Cerebellar nuclear complex (tissue), 1 donor: ENCODE results near the gene EDIL3.
"Not testable (repeated sequence)": the region's sequence is repeated elsewhere in the genome, so short reads cannot be mapped to it uniquely, and the experiment has no call there.

Experiments
- DNase-seq, 2 experiments: peaks; one replicate each; lab custom pipeline; 2025; lab: John Stamatoyannopoulos, UW

EDIL3 gene

DNA sequence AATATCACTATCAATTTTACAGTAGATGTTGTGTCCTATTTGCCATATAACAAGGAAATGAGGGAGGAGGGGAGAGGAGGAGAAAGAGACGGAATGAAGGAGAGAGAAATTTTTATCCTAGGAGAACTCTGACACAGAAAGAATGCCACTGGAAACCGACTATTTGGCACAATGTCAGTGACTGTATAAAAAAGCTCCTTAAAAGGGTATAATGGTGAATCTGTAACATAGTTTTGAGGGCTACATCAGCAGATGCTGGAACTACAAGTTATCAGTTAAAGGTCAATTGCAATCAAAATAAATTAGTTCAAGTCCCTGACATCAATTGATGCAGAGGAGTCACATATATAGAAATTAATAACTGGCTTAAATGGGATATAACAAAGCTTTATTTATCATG is 5.7 kb downstream of the EDIL3 start:
- no peak for DNase-seq

DNA sequence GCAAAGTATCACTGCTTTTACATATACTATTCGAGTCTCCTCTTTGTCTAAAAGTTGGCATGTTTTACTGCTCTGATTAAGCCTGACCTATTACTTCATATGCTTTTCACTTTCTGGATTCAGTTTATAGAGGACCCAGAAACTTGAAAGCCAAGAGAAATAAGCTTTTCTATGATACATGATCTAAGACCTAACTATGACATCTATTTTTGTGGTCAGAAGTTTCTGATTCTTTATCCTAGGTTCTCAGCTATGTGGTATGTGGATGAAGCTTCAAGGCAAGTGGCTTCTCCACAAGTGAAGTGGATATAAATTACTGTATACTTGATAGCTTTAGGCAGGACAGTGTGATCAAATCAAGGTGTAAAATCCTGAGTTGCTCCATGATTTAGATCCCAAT is 6.3 kb downstream of the EDIL3 start:
- DNase-seq, result no peak

DNA sequence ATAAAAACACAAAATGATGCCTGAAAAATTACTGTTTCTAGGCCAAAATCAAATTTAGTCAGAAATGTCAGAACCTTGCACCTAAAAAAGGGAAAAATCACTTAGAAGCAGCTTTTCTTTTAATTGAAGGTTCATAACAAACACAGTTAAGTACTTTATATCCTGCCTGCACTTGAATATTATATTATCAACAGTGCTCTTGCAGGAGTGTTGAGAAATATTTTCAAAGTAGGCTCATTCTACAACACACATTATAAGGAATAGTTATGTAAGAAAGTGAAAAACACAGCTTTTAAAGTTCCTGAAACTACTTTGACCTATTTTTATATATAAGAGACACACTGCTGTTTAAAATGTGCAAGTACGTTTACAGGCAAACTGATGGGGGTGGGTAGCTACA is 8.3 kb downstream of the EDIL3 start:
- no peak for DNase-seq

DNA sequence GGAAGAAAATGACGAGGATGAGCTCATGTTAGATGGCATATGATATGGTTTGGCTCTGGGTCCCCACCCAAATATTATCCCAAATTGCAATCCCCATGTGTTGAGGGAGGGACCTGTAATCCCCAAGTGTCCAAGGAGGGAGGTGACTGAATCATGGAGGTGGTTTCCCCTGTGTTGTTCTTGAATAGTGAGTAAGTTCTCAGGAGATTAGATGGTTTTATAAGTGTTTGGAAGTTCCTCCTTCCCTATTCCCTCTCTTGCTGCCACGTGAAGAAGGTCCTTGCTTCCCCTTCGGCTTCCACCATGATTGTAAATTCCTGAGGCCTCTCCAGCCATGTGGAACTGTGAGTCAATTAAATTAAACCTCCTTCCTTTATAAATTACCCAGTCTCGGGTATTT is 10.1 kb downstream of the EDIL3 start:
- no peak for DNase-seq

DNA sequence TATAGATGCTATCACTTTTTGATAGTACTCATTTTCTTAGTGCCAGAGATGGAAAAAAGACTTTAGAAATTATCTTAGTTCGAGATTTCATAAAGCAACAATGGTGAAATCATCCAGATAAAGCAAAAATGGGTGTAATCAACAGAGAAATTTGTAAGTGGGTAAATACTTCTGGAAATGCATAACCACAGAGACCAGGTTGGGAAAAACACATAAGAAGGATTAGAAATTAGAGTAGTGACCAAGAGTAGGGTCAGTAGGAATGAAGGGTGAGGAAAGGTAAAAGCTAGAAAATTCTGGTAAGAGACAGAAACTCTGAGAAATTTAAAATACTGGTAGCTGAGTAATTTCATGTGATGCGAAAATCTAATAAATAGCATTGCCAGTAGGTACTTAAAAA is 11.2 kb downstream of the EDIL3 start:
- DNase-seq, result no peak

DNA sequence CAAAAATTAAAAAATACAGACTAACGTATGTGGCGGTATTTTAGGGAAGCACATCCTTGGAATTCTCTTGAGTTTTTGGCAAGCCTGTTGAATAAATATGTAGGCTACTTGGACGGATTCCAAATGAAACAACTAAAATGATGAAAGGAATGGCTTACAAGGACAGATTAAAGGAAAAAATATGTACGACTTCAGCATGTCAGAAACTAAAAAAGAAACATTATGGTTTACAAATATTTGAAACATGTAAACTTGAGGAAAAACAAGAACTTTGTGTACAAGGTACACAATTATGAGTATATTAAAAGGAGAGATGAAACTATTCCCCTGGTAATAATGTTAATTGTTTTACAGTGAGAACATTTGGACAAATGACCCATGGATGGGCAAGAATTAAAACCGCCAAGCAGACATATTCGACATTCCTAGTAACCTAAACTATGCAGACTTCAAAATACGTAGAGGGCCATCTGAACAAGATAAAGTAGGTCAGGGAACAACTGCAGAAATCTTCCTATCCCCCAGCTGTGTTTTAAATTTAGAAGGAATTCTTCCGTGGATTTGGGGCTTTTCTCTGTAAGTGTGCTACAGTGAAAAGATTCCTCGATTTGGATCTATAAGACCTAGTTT is 12.5 kb downstream of the EDIL3 start:
- DNase-seq, result no peak

DNA sequence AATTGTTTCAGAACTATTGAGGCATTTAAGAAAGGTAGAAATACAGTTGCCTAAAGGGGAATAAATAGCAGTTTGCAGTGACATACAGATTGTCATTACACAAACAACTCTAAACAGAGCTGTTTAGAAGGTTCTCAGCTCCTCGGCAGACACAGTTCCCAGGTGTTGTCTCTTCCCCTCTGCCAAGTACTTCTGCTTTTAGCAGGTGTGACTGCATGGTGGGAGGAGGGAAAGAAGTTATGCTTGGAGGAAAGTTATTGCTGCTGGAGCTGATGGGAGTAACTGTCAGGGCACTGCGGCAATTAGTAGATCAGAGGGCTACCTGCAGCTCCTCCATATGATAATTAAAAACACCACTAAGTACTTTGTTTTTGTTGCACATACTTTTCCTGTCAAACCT is 14.5 kb downstream of the EDIL3 start:
- no peak for DNase-seq

DNA sequence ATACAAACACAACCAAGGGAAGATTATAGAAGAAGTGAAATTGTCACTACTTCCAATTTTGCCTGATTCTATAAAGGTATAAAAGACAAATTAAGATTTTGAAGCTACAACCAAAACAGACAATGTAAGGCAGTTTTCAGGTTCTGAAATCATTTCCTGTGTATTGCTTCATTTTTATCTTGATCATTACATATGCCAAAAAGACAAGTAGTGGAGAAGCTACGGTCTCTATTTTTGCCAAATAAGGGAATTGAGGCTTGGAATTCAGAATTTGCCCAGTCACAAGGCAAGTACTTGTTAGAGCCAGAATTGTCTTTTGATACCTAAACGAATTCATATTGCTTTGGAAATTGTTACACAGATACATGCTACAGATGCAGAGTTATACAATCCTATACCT is 20.6 kb downstream of the EDIL3 start:
- DNase-seq, result no peak

DNA sequence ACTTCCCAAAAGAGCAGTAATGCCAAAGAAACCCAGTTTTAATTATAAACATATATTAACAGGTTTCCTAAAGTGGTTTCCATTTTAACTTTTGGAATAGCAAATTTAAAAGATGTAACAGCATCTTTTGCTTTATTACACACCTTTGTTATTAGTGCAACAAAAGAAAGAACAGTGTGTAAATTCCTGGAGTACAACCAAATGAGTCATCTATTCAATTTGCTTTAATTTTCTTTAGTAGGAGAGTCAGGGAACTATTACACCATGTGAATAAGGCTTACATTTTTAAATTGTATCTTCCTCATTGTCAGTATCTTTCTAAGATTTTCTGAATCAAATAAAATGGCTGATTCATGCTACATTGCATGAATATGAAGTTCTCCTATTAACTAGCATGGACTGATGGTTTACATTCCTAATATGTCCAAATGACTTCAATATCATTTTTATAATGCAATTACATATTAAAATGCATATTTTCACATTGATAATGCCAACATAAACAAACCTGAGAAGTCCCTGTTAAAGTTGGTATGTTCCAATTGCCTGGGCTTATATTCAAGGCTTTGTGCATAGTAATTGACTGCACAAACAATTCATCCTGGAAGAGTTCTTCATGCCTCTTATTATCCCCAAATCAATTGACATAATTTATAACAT is 22.5 kb downstream of the EDIL3 start:
- DNase-seq, result no peak

DNA sequence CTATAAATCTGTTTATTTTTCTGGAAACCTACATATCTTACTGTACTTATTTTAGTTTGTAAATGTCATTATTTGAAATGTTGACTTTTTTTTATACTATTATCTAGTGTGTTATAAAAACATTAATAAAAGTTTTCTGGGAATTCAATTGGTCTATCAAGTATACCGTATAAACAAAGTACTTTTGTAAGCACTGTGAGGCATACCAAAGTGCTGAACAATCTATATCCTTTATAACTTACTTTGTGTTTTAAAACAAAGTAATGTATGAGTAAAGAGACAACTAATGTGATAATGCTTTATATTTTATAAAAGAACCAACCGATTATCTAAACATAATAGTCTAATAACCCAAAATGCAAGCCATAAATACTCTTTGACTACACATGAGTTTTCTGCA is 23.1 kb downstream of the EDIL3 start:
- DNase-seq, result no peak

DNA sequence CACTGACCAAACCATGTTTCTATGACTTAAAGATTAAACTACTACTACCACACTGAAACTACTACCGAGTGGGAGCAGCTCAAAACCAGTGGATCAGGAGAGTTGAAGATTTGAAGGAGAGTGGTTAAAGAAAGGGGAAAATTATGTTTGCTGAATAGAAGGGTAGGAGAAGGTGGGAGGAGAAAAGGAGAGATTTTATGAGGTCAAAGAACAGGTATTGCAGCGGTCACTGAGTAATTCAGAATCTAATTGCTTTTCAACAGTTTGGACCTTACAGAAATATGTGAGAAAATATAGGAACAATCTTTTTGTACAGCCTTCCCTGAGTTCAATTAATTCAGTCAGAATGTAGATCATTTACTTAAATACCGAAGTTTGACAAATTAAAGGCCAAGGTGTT is 24.6 kb downstream of the EDIL3 start:
- no peak for DNase-seq

DNA sequence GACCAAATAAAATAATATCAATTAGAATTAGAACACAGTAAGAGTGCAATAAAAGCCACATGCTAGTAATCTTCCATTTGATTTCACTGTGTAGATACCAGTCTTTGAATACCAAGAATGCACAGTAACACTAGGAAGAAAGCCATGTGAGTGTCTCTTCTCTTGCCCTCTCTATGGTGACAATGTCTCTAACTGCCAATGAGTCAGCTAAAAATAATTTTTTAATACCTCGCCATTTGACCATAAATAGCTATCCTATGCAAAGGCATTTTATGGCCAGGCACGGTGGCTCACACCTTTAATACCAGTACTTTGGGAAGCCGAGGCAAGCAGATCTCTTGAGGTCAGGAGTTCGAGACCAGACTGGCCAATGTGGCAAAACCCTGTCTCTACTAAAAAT is 30.6 kb downstream of the EDIL3 start:
- no peak for DNase-seq

DNA sequence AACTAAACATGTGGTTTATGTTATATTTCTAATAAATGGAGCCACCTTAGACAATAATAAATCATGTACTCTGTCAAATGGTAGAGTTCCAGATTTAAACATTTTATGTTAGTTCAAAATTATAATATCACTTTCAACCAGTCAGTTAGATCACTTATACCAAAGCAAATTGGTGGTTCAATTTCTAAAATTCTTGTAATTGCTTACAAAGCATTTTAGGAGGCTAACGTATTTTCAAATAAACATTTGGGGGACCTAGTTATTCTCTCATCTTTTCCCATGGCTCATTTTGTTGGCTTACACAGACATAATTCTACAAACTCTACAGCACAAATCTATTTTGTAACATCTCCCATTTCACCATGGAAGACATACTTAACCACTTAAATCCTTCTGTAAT is 39.9 kb downstream of the EDIL3 start:
- DNase-seq, result no peak

DNA sequence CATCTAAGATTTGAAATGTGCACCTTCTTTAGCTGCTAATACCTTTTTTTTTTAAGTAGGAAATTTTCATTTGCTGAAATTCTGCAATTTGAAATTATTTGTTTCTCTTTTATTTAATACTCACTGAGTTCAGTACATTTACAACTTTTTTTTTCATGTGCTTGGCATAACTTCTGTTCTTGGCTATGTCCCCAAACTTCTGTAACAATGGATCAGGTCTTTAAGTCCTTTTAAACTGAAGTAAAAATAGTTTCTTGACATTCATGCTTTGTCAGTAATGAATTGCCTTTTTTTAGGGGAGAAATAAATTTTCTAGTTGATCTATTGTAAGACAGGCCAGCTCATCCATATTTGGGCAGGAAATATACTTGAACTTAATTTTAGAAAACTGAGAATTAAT is 41.5 kb downstream of the EDIL3 start:
- DNase-seq, result no peak

DNA sequence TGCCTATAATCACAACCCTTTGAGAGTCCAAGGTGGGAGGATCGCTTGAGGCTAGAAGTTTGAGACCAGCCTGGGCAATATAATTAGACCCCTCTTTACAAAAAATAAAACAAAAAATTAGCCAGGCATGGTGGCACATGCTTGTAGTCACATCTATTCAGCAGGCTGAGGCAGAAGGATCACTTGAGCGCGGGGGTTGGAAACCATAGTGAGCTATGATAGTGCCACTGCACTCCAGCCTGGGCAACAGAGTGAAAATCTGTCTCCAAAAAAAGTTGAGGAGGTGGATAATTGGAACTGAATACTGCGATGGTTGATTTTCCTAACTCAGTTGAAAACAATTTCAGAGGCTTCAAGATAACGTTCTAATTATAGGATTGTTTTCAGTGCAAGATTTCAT is 52.6 kb downstream of the EDIL3 start:
- DNase-seq, result no peak

DNA sequence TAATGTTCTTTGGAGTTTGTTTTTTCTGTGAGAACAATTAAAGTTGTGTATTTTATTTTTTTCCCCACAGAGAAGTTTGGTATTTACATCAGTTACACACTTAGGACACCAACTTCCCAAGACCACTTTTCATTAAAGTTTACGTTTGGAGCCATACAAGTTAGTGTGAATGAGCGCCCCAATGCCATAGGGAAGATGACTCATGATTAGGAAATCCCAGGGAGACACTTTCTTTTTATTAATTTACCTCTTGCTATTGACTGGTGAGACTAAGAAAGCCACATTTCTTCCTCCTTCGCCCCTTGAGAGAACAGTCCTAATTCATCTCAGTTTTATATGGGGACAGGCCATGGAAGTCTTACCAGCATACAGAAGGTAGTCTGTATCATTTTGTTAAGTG is 57.1 kb downstream of the EDIL3 start:
- DNase-seq, result no peak

DNA sequence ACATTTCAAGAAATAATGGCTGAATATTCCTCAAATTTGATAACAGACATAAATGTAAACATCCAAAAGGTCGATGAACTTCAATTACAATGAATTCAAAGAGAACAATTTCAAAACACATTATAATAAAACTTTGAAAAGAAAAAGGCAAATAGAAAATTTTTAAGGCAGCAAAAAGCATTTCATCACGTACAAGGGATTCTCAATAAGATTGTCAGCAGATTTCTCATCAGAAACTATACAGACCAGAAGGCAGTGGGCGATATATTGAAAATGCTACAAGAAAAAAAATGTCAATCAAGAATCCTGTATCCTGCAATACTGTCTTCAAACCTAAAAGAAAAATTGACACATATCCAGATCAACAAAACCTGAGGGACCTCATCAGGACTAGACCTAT is 62.0 kb downstream of the EDIL3 start:
- DNase-seq, result no peak

DNA sequence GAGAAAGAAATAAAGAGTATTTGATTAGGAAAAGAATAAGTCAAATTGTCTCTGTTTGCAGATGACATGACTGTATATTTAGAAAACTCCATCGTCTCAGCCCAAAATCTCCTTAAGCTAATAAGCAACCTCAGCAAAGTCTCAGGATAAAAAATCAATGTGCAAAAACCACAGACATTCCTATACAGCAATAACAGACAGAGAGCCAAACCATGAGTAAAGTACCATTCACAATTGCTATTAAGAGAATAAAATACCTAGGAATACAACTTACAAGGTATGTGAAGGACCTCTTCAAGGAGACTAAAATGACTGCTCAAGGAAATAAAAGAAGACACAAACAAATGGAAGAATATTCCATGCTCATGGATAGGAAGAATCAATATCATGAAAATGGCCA is 66.9 kb downstream of the EDIL3 start:
- DNase-seq, result not testable (repeated sequence)

DNA sequence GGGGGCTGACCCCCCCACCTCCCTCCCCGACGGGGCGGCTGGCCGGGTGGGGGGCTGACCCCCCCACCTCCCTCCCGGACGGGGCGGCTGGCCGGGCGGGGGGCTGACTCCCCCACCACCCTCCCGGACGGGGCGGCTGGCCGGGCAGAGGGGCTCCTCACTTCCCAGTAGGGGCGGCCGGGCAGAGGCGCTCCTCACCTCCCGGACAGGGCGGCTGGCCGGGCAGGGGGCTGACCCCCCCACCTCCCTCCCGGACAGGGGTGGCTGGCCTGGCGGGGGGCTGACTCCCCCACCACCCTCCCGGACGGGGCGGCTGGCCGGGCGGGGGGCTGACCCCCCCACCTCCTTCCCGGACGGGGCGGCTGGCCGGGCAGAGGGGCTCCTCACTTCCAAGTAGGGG is 72.4 kb downstream of the EDIL3 start:
- not testable (repeated sequence) for DNase-seq

DNA sequence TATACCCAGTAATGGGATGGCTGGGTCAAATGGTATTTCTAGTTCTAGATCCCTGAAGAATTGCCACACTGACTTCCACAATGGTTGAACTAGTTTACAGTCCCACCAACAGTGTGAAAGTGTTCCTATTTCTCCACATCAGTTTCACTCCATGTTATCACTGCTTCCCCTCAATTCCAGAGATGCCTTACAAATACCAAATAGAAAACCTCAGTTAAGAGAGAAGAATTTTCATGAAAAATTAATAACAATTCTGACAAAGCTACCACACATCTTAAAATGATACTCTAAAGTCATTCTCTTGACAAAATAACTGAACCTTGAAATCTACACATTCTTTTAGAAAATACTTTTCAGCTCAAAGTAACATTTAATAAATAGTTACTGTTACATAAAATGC is 74.8 kb downstream of the EDIL3 start:
- not testable (repeated sequence) for DNase-seq

DNA sequence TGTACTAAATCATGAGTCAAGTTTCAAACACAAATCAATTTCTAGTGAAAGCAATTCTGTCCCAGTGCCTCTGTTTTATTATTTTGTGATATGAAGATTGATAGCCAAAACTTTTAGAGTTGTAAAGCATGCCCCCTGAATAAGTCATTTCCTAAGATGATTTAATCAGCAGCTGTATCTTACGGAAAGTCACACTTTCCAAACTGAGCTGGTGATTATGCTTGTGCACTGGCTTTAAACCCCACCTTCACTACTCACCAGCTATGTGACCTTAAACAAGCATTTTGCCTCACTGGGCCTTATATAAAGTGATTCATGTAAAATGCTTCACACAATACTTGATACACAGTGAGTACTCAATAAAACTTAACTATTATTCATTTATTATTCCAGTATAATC is 78.1 kb downstream of the EDIL3 start:
- no peak for DNase-seq

DNA sequence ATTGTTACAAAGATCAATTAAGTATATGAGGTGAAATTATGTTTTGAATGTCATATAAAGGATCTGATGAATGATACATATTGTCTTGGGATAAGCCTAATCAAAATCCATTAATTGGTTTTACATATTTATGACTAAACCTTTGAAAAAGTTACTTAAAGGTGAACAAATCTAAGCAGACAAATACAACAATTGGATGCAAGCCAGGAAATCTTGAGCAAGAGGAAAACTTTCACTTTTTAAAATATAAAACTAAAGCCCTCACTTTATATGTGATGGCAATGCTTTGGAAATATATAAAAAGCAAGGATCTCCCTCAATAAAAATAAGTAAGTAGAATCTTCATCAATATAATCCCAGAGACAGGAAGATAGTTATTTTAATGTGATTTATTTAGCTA is 80.1 kb downstream of the EDIL3 start:
- no peak for DNase-seq

DNA sequence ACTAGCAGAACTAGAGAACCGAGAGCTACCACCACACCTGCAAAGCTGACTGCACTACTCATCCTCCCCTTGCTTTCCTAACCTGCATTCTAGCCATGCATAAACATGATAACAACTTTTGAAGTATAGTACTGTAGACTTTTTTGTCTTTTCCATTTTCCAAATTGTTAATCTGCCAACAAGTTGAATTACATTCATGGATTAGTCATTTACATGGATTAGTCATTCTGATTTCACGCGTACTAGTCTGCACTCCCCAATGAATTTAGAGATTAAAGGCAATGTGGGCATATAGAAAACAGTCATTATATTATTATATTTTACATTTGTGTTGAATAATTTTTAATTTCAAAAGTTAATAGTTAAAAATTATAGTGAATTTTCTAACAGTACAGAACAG is 81.4 kb downstream of the EDIL3 start:
- DNase-seq, result no peak

DNA sequence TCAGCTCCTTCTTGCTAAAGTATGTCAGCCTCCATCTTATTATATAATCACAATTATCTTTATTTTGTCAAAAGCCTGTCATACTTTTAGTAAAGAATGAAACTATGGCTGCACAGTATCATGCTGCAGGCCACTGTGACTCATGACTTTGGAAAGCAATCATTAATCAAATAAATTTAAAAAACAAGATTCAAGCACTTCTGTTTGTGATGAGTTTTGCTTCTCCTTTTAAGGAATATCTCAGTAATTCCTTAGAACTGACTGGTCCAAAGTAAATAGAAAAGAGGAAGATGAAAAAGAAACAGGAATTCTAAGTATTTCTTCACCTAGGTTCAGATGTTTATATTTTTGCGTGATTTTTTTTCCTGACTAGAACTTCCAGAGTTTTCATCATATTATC is 83.1 kb downstream of the EDIL3 start:
- DNase-seq, result no peak
